Fibroblast of lung (primary cell): Measurements from ENCODE around the gene NUDCD3.

Source experiments
- EZH2 ChIP-seq: IDR thresholded peaks from 2 replicates; pipeline ENCODE4 v1.5.1; 2012; ENCODE audit warnings: low read length, control low read depth, mild to moderate bottlenecking; ENCODE audit errors: missing control alignments
- TF ChIP-seq, protein P1 (sequence below), 2 donors: IDR thresholded peaks in 1 of 2; conservative IDR thresholded peaks in 1 of 2; 1 replicate in 1 of 2; 2 replicates in 1 of 2; pipeline ENCODE4 v1.5.1; 2011 to 2012; ENCODE audit warnings: low read length in 2 of 2, control low read depth in 1 of 2, inconsistent platforms in 1 of 2, low read depth in 1 of 2, mild to moderate bottlenecking in 1 of 2

DNA sequence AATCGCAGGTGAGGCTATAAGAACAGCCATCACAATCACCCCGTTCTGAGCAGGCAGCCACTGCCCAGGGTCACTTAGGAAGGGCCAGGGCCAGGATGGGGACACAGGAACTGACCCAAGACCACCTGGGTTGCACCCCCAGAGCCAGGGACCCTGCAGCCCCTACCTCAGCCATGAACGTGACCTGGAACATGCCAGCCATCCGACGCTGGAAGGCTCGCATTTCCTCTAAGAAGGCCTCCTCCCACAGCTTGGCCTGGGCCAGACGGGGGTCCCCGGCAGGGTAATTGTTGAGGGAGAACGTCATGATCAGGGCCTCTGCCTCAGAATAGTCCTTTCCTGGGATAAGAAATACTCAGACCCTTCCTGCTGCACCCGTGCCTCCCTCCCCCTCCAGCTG lies 45.6 kb upstream of the NUDCD3 start:
- TF ChIP-seq, protein P1, sequence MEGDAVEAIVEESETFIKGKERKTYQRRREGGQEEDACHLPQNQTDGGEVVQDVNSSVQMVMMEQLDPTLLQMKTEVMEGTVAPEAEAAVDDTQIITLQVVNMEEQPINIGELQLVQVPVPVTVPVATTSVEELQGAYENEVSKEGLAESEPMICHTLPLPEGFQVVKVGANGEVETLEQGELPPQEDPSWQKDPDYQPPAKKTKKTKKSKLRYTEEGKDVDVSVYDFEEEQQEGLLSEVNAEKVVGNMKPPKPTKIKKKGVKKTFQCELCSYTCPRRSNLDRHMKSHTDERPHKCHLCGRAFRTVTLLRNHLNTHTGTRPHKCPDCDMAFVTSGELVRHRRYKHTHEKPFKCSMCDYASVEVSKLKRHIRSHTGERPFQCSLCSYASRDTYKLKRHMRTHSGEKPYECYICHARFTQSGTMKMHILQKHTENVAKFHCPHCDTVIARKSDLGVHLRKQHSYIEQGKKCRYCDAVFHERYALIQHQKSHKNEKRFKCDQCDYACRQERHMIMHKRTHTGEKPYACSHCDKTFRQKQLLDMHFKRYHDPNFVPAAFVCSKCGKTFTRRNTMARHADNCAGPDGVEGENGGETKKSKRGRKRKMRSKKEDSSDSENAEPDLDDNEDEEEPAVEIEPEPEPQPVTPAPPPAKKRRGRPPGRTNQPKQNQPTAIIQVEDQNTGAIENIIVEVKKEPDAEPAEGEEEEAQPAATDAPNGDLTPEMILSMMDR (conservative IDR thresholded peaks at IDR 0.05 in 1 of 2, IDR thresholded peaks at IDR 0.05 in 1 of 2; ENCODE audit: low read depth in 1 of 2, low read length in 2 of 2) = no peak
- no peak for TF ChIP-seq EZH2
